GM12878 (cell line): Measurements from ENCODE around the gene OR2B2. TPM values are rescaled to one million over a fixed set of nuclear protein-coding genes. Genes with fewer than 3 reads are reported as not detected.

ENCODE experiments used
- ATF7 ChIP-seq: fragments of 450-650 bp; IDR thresholded peaks from 2 replicates; pipeline ENCODE4 v1.6.1; 2016; ENCODE audit warnings: low read depth, mild to moderate bottlenecking
- CBFB ChIP-seq: IDR thresholded peaks from 2 replicates; pipeline ENCODE4 v1.6.1; 2016; ENCODE audit warnings: antibody characterized with exemption, low read depth
- CREM ChIP-seq: IDR thresholded peaks from 2 replicates; pipeline ENCODE4 v1.6.1; 2014; ENCODE audit warnings: antibody characterized with exemption, low read depth
- DPF2 ChIP-seq: fragments of 450-650 bp; IDR thresholded peaks from 2 replicates; pipeline ENCODE4 v1.6.1; 2017; ENCODE audit warnings: mild to moderate bottlenecking
- EP300 ChIP-seq, 2 experiments: fragments of 150-350 bp in 1 of 2; IDR thresholded peaks; 2 replicates each; pipeline ENCODE4 v1.6.1; 2011 to 2012; ENCODE audit warnings: low read depth in 2 of 2, low read length in 2 of 2, borderline replicate concordance in 1 of 2, improper control_type of control experiment in 1 of 2, inconsistent platforms in 1 of 2; ENCODE audit not compliant: control insufficient read depth in 1 of 2
- HCFC1 ChIP-seq: fragments of 150-350 bp; IDR thresholded peaks from 2 replicates; pipeline ENCODE4 v1.6.1; 2014; ENCODE audit warnings: low read length
- IKZF1 ChIP-seq: fragments of 450-650 bp; conservative IDR thresholded peaks from 2 replicates; pipeline ENCODE4 v1.6.1; 2017; ENCODE audit warnings: antibody characterized with exemption, mild to moderate bottlenecking
- IKZF2 ChIP-seq, 2 experiments: fragments of 450-650 bp; IDR thresholded peaks; 2 replicates each; pipeline ENCODE4 v1.6.1; 2017; ENCODE audit warnings: mild to moderate bottlenecking in 2 of 2, moderate library complexity in 2 of 2
- MTA3 ChIP-seq: IDR thresholded peaks from 2 replicates; pipeline ENCODE4 v1.6.1; 2012; ENCODE audit warnings: low read length, inconsistent platforms, borderline replicate concordance
- MYC ChIP-seq: IDR thresholded peaks from 2 replicates; pipeline ENCODE4 v1.6.1; 2011; ENCODE audit warnings: mild to moderate bottlenecking, low read length, moderate library complexity, inconsistent platforms; ENCODE audit not compliant: insufficient read depth, insufficient replicate concordance, insufficient read length, severe bottlenecking
- PAX8 ChIP-seq: fragments of 450-650 bp; IDR thresholded peaks from 2 replicates; pipeline ENCODE4 v1.6.1; 2017; ENCODE audit warnings: mild to moderate bottlenecking, moderate library complexity
- POLR2AphosphoS2 ChIP-seq: IDR thresholded peaks from 2 replicates; pipeline ENCODE4 v1.6.1; 2011; ENCODE audit warnings: low read depth, mild to moderate bottlenecking, low read length, improper control_type of control experiment, moderate library complexity
- POLR2AphosphoS5 ChIP-seq: IDR thresholded peaks from 2 replicates; pipeline ENCODE4 v1.6.1; 2011; ENCODE audit warnings: mild to moderate bottlenecking, low read length, inconsistent platforms
- RBBP5 ChIP-seq: fragments of 200-600 bp; sonication (generic); conservative IDR thresholded peaks from 2 replicates; pipeline ENCODE4 v1.6.1; 2016
- SP1 ChIP-seq: IDR thresholded peaks from one replicate; pipeline ENCODE4 v1.6.1; 2011; ENCODE audit warnings: low read depth, low read length
- STAT1 ChIP-seq: fragments of 450-650 bp; conservative IDR thresholded peaks from 2 replicates; pipeline ENCODE4 v1.6.1; 2014; ENCODE audit warnings: antibody characterized with exemption, mild to moderate bottlenecking
- SUZ12 ChIP-seq: fragments of 200-600 bp; sonication (generic); IDR thresholded peaks from one replicate; pipeline ENCODE4 v1.6.1; 2018; ENCODE audit warnings: antibody characterized with exemption, mild to moderate bottlenecking; ENCODE audit not compliant: unreplicated experiment
- polyA plus RNA-seq, 11 experiments: library from polyadenylated mRNA; depleted of rRNA in 4 of 11; unstranded in 6 of 11; stranded (reverse) in 5 of 11; fragments of >200 nt; fragmentation: Nextera tagmentation in 4 of 11; fragmentation: Illumina TruSeq in 1 of 11; extraction: Ambion mirVana in 4 of 11; extraction: Trizol in 1 of 11; gene quantifications; 1 replicate in 1 of 11; 2 replicates in 10 of 11; pipeline versions ENCODE4 v1.2.1 to v1.2.3, GENCODE V29; 2011 to 2016; ENCODE audit warnings: inconsistent platforms in 2 of 11, missing spikeins in 2 of 11, low read depth in 1 of 11
- total RNA-seq, 4 experiments: library from RNA; depleted of rRNA in 3 of 4; stranded (reverse); fragments of >200 nt in 3 of 4; fragmentation: Illumina TruSeq in 1 of 4; extraction: Trizol in 1 of 4; gene quantifications; 2 replicates each; pipeline versions ENCODE4 v1.2.1 to v1.2.3, GENCODE V29; 2013 to 2021
- TF ChIP-seq, protein P1 (sequence below): IDR thresholded peaks from 2 replicates; pipeline ENCODE4 v1.6.1; 2012; ENCODE audit warnings: low read depth, low read length, improper control_type of control experiment
- TF ChIP-seq, protein P2 (sequence below): fragments of 450-650 bp; IDR thresholded peaks from 2 replicates; pipeline ENCODE4 v1.6.1; 2016; ENCODE audit warnings: mild to moderate bottlenecking
- TF ChIP-seq, protein P3 (sequence below): fragments of 150-350 bp; IDR thresholded peaks from 2 replicates; pipeline ENCODE4 v1.6.1; 2016; ENCODE audit warnings: low read depth, low read length
- TF ChIP-seq, protein P4 (sequence below): fragments of 450-650 bp; IDR thresholded peaks from 2 replicates; pipeline ENCODE4 v1.6.1; 2017; ENCODE audit warnings: antibody characterized with exemption, mild to moderate bottlenecking, moderate library complexity

The OR2B2 gene
- total and polyA plus RNA-seq, 10 of the 15 experiments (the other 5 are each of a cell fraction or from before 2014, with no cell fraction given): not detected

DNA sequence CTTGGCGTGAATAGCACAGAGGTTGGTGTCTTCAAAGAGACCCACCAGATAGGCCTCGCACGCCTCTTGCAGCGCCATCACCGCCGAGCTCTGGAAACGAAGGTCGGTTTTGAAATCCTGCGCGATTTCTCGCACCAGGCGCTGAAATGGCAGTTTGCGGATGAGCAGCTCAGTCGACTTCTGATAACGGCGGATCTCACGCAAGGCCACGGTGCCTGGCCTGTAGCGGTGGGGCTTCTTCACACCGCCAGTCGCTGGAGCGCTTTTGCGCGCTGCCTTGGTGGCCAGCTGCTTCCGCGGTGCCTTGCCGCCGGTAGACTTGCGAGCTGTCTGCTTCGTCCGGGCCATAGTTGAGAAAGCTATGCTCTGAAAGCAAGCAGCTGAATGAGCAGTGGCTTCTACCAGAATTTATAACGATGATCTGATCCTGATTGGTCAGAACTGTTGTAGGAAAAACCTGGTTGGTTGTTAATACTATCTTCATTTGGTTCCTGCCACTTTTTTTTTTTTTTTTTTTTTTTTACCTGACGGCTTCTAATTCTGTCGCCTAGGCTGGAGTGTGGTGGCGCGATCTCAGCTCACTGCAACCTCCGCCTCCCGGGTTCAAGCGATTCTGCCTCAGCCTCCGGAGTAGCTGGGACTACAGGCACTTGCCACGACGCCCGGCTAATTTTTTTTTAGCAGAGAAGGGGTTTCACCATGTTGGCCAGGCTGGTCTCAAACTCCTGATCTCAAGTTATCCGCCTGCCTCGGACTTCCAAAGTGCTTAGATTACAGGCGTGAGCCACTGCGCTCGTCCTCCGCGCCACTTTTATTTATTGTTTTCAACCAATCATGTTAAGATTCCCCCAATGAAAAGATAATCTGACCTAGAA is 21.5 kb downstream of the OR2B2 start (continued):
- TF ChIP-seq ATF7 (peak; percentile 65), MTA3 (no peak), CBFB (peak; percentile 89), CREM (peak; percentile 77), SUZ12 (no peak), MYC (no peak), EP300 (IDR thresholded peaks at IDR 0.05; ENCODE audit: borderline replicate concordance in 1 of 2, control insufficient read depth in 1 of 2, low read depth in 2 of 2, low read length in 2 of 2) (peak in 1 of 2 experiments; percentile 35; a peak in 1 of 4 replicates), POLR2AphosphoS5 (peak; percentile 99), IKZF2 (IDR thresholded peaks at IDR 0.05) (peak in 1 of 2 experiments; percentile 49; a peak in 1 of 4 replicates), SP1 (peak; percentile 88), RBBP5 (no peak), POLR2AphosphoS2 (peak; percentile 99), HCFC1 (no peak; the same call in 1 of the 2 replicates), STAT1 (0 out of 2 replicates have a peak, but pooled peaks have one; percentile 15), IKZF1 (peak; percentile 52; the same call in 1 of the 2 replicates), DPF2 (0 out of 2 replicates have a peak, but pooled peaks have one; percentile 56), PAX8 (no peak)
- TF ChIP-seq, protein P1, sequence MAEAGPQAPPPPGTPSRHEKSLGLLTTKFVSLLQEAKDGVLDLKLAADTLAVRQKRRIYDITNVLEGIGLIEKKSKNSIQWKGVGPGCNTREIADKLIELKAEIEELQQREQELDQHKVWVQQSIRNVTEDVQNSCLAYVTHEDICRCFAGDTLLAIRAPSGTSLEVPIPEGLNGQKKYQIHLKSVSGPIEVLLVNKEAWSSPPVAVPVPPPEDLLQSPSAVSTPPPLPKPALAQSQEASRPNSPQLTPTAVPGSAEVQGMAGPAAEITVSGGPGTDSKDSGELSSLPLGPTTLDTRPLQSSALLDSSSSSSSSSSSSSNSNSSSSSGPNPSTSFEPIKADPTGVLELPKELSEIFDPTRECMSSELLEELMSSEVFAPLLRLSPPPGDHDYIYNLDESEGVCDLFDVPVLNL: no peak
- TF ChIP-seq, protein P2, sequence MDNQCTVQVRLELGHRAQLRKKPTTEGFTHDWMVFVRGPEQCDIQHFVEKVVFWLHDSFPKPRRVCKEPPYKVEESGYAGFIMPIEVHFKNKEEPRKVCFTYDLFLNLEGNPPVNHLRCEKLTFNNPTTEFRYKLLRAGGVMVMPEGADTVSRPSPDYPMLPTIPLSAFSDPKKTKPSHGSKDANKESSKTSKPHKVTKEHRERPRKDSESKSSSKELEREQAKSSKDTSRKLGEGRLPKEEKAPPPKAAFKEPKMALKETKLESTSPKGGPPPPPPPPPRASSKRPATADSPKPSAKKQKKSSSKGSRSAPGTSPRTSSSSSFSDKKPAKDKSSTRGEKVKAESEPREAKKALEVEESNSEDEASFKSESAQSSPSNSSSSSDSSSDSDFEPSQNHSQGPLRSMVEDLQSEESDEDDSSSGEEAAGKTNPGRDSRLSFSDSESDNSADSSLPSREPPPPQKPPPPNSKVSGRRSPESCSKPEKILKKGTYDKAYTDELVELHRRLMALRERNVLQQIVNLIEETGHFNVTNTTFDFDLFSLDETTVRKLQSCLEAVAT: peak; percentile 90
- TF ChIP-seq, protein P3, sequence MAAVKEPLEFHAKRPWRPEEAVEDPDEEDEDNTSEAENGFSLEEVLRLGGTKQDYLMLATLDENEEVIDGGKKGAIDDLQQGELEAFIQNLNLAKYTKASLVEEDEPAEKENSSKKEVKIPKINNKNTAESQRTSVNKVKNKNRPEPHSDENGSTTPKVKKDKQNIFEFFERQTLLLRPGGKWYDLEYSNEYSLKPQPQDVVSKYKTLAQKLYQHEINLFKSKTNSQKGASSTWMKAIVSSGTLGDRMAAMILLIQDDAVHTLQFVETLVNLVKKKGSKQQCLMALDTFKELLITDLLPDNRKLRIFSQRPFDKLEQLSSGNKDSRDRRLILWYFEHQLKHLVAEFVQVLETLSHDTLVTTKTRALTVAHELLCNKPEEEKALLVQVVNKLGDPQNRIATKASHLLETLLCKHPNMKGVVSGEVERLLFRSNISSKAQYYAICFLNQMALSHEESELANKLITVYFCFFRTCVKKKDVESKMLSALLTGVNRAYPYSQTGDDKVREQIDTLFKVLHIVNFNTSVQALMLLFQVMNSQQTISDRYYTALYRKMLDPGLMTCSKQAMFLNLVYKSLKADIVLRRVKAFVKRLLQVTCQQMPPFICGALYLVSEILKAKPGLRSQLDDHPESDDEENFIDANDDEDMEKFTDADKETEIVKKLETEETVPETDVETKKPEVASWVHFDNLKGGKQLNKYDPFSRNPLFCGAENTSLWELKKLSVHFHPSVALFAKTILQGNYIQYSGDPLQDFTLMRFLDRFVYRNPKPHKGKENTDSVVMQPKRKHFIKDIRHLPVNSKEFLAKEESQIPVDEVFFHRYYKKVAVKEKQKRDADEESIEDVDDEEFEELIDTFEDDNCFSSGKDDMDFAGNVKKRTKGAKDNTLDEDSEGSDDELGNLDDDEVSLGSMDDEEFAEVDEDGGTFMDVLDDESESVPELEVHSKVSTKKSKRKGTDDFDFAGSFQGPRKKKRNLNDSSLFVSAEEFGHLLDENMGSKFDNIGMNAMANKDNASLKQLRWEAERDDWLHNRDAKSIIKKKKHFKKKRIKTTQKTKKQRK: no peak
- TF ChIP-seq, protein P4, sequence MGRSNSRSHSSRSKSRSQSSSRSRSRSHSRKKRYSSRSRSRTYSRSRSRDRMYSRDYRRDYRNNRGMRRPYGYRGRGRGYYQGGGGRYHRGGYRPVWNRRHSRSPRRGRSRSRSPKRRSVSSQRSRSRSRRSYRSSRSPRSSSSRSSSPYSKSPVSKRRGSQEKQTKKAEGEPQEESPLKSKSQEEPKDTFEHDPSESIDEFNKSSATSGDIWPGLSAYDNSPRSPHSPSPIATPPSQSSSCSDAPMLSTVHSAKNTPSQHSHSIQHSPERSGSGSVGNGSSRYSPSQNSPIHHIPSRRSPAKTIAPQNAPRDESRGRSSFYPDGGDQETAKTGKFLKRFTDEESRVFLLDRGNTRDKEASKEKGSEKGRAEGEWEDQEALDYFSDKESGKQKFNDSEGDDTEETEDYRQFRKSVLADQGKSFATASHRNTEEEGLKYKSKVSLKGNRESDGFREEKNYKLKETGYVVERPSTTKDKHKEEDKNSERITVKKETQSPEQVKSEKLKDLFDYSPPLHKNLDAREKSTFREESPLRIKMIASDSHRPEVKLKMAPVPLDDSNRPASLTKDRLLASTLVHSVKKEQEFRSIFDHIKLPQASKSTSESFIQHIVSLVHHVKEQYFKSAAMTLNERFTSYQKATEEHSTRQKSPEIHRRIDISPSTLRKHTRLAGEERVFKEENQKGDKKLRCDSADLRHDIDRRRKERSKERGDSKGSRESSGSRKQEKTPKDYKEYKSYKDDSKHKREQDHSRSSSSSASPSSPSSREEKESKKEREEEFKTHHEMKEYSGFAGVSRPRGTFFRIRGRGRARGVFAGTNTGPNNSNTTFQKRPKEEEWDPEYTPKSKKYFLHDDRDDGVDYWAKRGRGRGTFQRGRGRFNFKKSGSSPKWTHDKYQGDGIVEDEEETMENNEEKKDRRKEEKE: no peak
